H1 (cell line): ENCODE data around the gene SSU72. TPM values are rescaled to one million over a fixed set of nuclear protein-coding genes. Genes with fewer than 3 reads are reported as not detected.

Experiments
- CTCF ChIA-PET: fragments of 300-600 bp; sonication (Branson Sonifier 250); formaldehyde crosslinking; loops from one replicate; lab custom pipeline; 2021; ENCODE audit not compliant: partially characterized antibody; lab: Charles Lee
- POLR2A ChIA-PET: fragments of 300-600 bp; sonication (Branson Sonifier 250); formaldehyde crosslinking; loops from one replicate; lab custom pipeline; 2021; ENCODE audit warnings: inconsistent platforms; ENCODE audit not compliant: partially characterized antibody; lab: Charles Lee
- DNase-seq, 2 experiments: peaks; one replicate each; pipeline versions ENCODE4 v3.0.0 to v3.0.0-alpha.2; 2010 to 2022; ENCODE audit warnings: low spot score in 2 of 2, low read depth in 1 of 2, mixed read lengths in 1 of 2
- FAIRE-seq: peaks from 2 replicates; lab custom pipeline; 2011; peaks lifted over from hg19 to GRCh38; lab: Jason Lieb, UNC
- H2AFZ ChIP-seq: 2 replicates; pipeline ENCODE4 v1.8.1; 2012; ENCODE audit warnings: low read length, inconsistent platforms
- H2AK5ac ChIP-seq: 2 replicates; pipeline ENCODE4 v1.6.1; 2013; ENCODE audit warnings: low read depth, low read length
- H2BK120ac ChIP-seq: replicated peaks from 2 replicates; pipeline ENCODE3; 2013; ENCODE audit warnings: low read depth, low read length, inconsistent platforms
- H2BK12ac ChIP-seq: 2 replicates; pipeline ENCODE4 v1.6.1; 2013; ENCODE audit warnings: low read depth, low read length
- H2BK15ac ChIP-seq: 2 replicates; pipeline ENCODE4 v1.6.1; 2013; ENCODE audit warnings: low read length
- H2BK20ac ChIP-seq: 2 replicates; pipeline ENCODE4 v1.6.1; 2013; ENCODE audit warnings: low read length
- H2BK5ac ChIP-seq: 2 replicates; pipeline ENCODE4 v1.6.1; 2013; ENCODE audit warnings: low read depth, low read length
- H3K14ac ChIP-seq: 2 replicates; pipeline ENCODE4 v1.6.1; 2013; ENCODE audit warnings: inconsistent platforms; ENCODE audit not compliant: insufficient read length
- H3K18ac ChIP-seq: 2 replicates; pipeline ENCODE4 v1.6.1; 2013; ENCODE audit warnings: low read length; ENCODE audit errors: extremely low read depth
- H3K23ac ChIP-seq: 2 replicates; pipeline ENCODE4 v1.6.1; 2013; ENCODE audit warnings: inconsistent platforms; ENCODE audit not compliant: insufficient read length
- H3K23me2 ChIP-seq: 2 replicates; pipeline ENCODE4 v1.6.1; 2013; ENCODE audit warnings: low read depth, low read length
- H3K27ac ChIP-seq: 2 replicates; pipeline ENCODE4 v1.6.1; 2011; ENCODE audit warnings: low read depth, low read length, inconsistent platforms
- H3K27me3 ChIP-seq, 4 experiments: replicated peaks in 1 of 4; 1 replicate in 1 of 4; 2 replicates in 3 of 4; pipeline versions ENCODE4 v1.6.1 to v1.8.1; 2011 to 2013; ENCODE audit warnings: low read length in 3 of 4, mild to moderate bottlenecking in 3 of 4, inconsistent platforms in 2 of 4, mixed read lengths in 2 of 4, moderate library complexity in 1 of 4; ENCODE audit not compliant: control insufficient read depth in 3 of 4, insufficient read depth in 3 of 4; ENCODE audit errors: extremely low read depth in 1 of 4
- H3K36me3 ChIP-seq, 4 experiments: 2 replicates each; pipeline versions ENCODE4 v1.6.1 to v1.8.1; 2011 to 2013; ENCODE audit warnings: mild to moderate bottlenecking in 4 of 4, low read length in 3 of 4, moderate library complexity in 2 of 4, control low read depth in 1 of 4, inconsistent platforms in 1 of 4; ENCODE audit not compliant: insufficient read depth in 4 of 4, control insufficient read depth in 2 of 4
- H3K4ac ChIP-seq: replicated peaks from 2 replicates; pipeline ENCODE3; 2013; ENCODE audit warnings: low read length, low read depth, mixed read lengths, inconsistent platforms; ENCODE audit not compliant: insufficient read length
- H3K4me1 ChIP-seq, 4 experiments: replicated peaks in 1 of 4; 1 replicate in 1 of 4; 2 replicates in 3 of 4; pipeline versions ENCODE4 v1.6.1 to v1.8.1; 2011 to 2013; ENCODE audit warnings: low read length in 3 of 4, inconsistent platforms in 2 of 4, mixed read lengths in 1 of 4; ENCODE audit not compliant: insufficient read depth in 4 of 4, control insufficient read depth in 3 of 4
- H3K4me2 ChIP-seq, 2 experiments: 2 replicates each; pipeline versions ENCODE4 v1.6.1 to v1.8.1; 2011 to 2013; ENCODE audit warnings: low read depth in 2 of 2, low read length in 2 of 2, control low read depth in 1 of 2, inconsistent platforms in 1 of 2, mild to moderate bottlenecking in 1 of 2; ENCODE audit not compliant: insufficient read depth in 1 of 2
- H3K4me3 ChIP-seq, 4 experiments: fragments of 200-600, 300-600 bp in 1 of 4; sonication (generic), shearing (Covaris generic), sonication (Bioruptor Twin) in 1 of 4; 2 replicates each; pipeline versions ENCODE4 v1.5.1 to v1.8.1; 2011 to 2016; ENCODE audit warnings: low read length in 4 of 4, low read depth in 3 of 4, control low read depth in 2 of 4, inconsistent platforms in 2 of 4, mild to moderate bottlenecking in 2 of 4, mixed read lengths in 1 of 4, moderate library complexity in 1 of 4; ENCODE audit not compliant: insufficient read depth in 2 of 4; ENCODE audit errors: extremely low read depth in 1 of 4
- H3K56ac ChIP-seq: replicated peaks from 2 replicates; pipeline ENCODE3; 2013; ENCODE audit warnings: low read depth, mild to moderate bottlenecking, mixed read lengths, low read length, inconsistent platforms; ENCODE audit not compliant: insufficient read length
- H3K79me1 ChIP-seq: 2 replicates; pipeline ENCODE4 v1.6.1; 2013; ENCODE audit warnings: low read depth, low read length, control low read depth
- H3K79me2 ChIP-seq, 2 experiments: 2 replicates each; pipeline versions ENCODE4 v1.6.1 to v1.8.1; 2012 to 2013; ENCODE audit warnings: low read length in 2 of 2, mild to moderate bottlenecking in 2 of 2, inconsistent platforms in 1 of 2; ENCODE audit not compliant: insufficient read depth in 2 of 2, control insufficient read depth in 1 of 2
- H3K9ac ChIP-seq, 4 experiments: replicated peaks in 1 of 4; 1 replicate in 1 of 4; 2 replicates in 3 of 4; pipeline versions ENCODE4 v1.6.1 to v1.8.1; 2011 to 2013; ENCODE audit warnings: low read depth in 3 of 4, low read length in 3 of 4, control low read depth in 2 of 4, mild to moderate bottlenecking in 2 of 4, moderate library complexity in 2 of 4, inconsistent platforms in 1 of 4; ENCODE audit errors: extremely low read depth in 1 of 4
- H3K9me3 ChIP-seq, 2 experiments: 2 replicates each; pipeline versions ENCODE4 v1.6.1 to v1.8.1; 2012 to 2013; ENCODE audit warnings: mild to moderate bottlenecking in 2 of 2, moderate library complexity in 2 of 2, control low read depth in 1 of 2, inconsistent platforms in 1 of 2, low read depth in 1 of 2, low read length in 1 of 2, mixed read lengths in 1 of 2; ENCODE audit not compliant: insufficient read depth in 2 of 2
- H4K20me1 ChIP-seq, 2 experiments: replicated peaks in 1 of 2; 2 replicates each; pipeline versions ENCODE3 to v1.8.1; 2011 to 2013; ENCODE audit warnings: inconsistent platforms in 2 of 2, low read length in 2 of 2, mild to moderate bottlenecking in 1 of 2; ENCODE audit not compliant: insufficient read depth in 2 of 2, control insufficient read depth in 1 of 2
- H4K5ac ChIP-seq: 2 replicates; pipeline ENCODE4 v1.6.1; 2013; ENCODE audit warnings: low read length, low read depth, mixed read lengths, inconsistent platforms; ENCODE audit not compliant: insufficient read length
- H4K8ac ChIP-seq: 2 replicates; pipeline ENCODE4 v1.8.0; 2013; ENCODE audit warnings: mild to moderate bottlenecking, moderate library complexity, low read length, inconsistent platforms; ENCODE audit not compliant: insufficient read depth; ENCODE audit errors: extremely low read depth
- H4K91ac ChIP-seq: replicated peaks from 2 replicates; pipeline ENCODE3; 2013; ENCODE audit warnings: low read length, mixed read lengths, inconsistent platforms; ENCODE audit not compliant: insufficient read length
- BACH1 ChIP-seq: IDR thresholded peaks from 2 replicates; pipeline ENCODE4 v1.6.1; 2012; ENCODE audit warnings: low read length, improper control_type of control experiment
- BCL11A ChIP-seq, 2 experiments: IDR thresholded peaks; one replicate each; pipeline ENCODE4 v1.6.1; 2011; ENCODE audit warnings: low read depth in 2 of 2, low read length in 2 of 2, mild to moderate bottlenecking in 2 of 2
- CTBP2 ChIP-seq: IDR thresholded peaks from 2 replicates; pipeline ENCODE4 v1.7.0; 2011; ENCODE audit warnings: borderline replicate concordance, mild to moderate bottlenecking, moderate library complexity, mixed read lengths, low read length; ENCODE audit not compliant: insufficient read depth, insufficient read length
- CTCF ChIP-seq, 3 experiments: IDR thresholded peaks; 1 replicate in 2 of 3; 2 replicates in 1 of 3; pipeline versions ENCODE4 v1.5.1 to v1.6.1; 2011; ENCODE audit warnings: low read length in 3 of 3, mild to moderate bottlenecking in 3 of 3, inconsistent platforms in 2 of 3, low read depth in 1 of 3, moderate library complexity in 1 of 3; ENCODE audit not compliant: insufficient read depth in 1 of 3; ENCODE audit errors: control extremely low read depth in 1 of 3
- EP300 ChIP-seq, 2 experiments: IDR thresholded peaks; 1 replicate in 1 of 2; 2 replicates in 1 of 2; pipeline ENCODE4 v1.6.1; 2011 to 2012; ENCODE audit warnings: low read depth in 2 of 2, low read length in 2 of 2, mild to moderate bottlenecking in 2 of 2, borderline replicate concordance in 1 of 2, inconsistent platforms in 1 of 2, moderate library complexity in 1 of 2
- GTF2F1 ChIP-seq: IDR thresholded peaks from 2 replicates; pipeline ENCODE4 v1.6.1; 2012; ENCODE audit warnings: low read depth, low read length, improper control_type of control experiment, borderline replicate concordance
- JUND ChIP-seq: IDR thresholded peaks from 2 replicates; pipeline ENCODE4 v1.6.1; 2011; ENCODE audit warnings: mild to moderate bottlenecking, improper control_type of control experiment, low read length
- RBBP5 ChIP-seq: IDR thresholded peaks from 2 replicates; pipeline ENCODE4 v1.7.1; 2012; ENCODE audit warnings: low read depth, mild to moderate bottlenecking, inconsistent platforms, low read length, moderate library complexity, borderline replicate concordance
- RFX5 ChIP-seq: IDR thresholded peaks from 2 replicates; pipeline ENCODE4 v1.6.1; 2011; ENCODE audit warnings: low read depth, low read length, improper control_type of control experiment, borderline replicate concordance
- SP1 ChIP-seq: IDR thresholded peaks from 2 replicates; pipeline ENCODE4 v1.6.1; 2011; ENCODE audit warnings: low read depth, low read length
- YY1 ChIP-seq: IDR thresholded peaks from 2 replicates; pipeline ENCODE4 v1.6.1; 2011; ENCODE audit warnings: low read depth, mild to moderate bottlenecking, low read length
- WGBS, 2 experiments: shearing (Covaris generic) in 1 of 2; methylation state at CpG; one replicate each; pipeline versions ENCODE4 v1.1.6 to v1.1.7; 2013 to 2015; ENCODE audit warnings: low lambda C conversion rate in 2 of 2, mixed read lengths in 2 of 2, inconsistent platforms in 1 of 2, low coverage in 1 of 2, missing lambda C conversion rate in 1 of 2; ENCODE audit not compliant: insufficient replicate concordance in 2 of 2, insufficient coverage in 1 of 2, insufficient read length in 1 of 2; ENCODE audit errors: extremely low coverage in 1 of 2, missing lambda C conversion rate in 1 of 2; 5-methylcytosine and 5-hydroxymethylcytosine counted together
- polyA plus RNA-seq, 7 experiments: library from polyadenylated mRNA; depleted of rRNA in 3 of 7; stranded (reverse) in 5 of 7; unstranded in 2 of 7; fragments of >200 nt in 5 of 7; fragments of 200-250 nt in 2 of 7; gene quantifications; 1 replicate in 5 of 7; 2 replicates in 1 of 7; 4 replicates in 1 of 7; pipeline versions ENCODE4 v1.2.1 to v1.2.3, GENCODE V29; 2011 to 2013; ENCODE audit warnings: missing spikeins in 2 of 7, mixed read lengths in 2 of 7
- total RNA-seq: library from RNA; stranded (reverse); fragmentation: NEBNext Ultra II Directional; extraction: Animal tissue kit (Norgen Biotek cat#: 25700); gene quantifications from 2 replicates; pipeline ENCODE4 v1.2.1, GENCODE V29; 2021

SSU72 gene
- total and polyA plus RNA-seq, 2 of the 8 experiments (the other 6 are each of a cell fraction or from before 2014, with no cell fraction given) = 110 to 165 TPM

- POLR2A ChIA-PET = interaction anchor here (23.0 kb wide), 1 partner anchor 19 kb away, joined by 367 read pairs; no protein-coding TSS in a partner anchor
- no peak for TF ChIP-seq CTCF (IDR thresholded peaks at IDR 0.05; ENCODE audit: control extremely low read depth in 1 of 3, insufficient read depth in 1 of 3, low read depth in 1 of 3, low read length in 3 of 3)
- no peak for TF ChIP-seq BACH1
- TF ChIP-seq CTBP2 = no peak
- TF ChIP-seq YY1 = no peak
- TF ChIP-seq RBBP5 = no peak
- TF ChIP-seq RFX5 = no peak
- no peak for TF ChIP-seq GTF2F1
- no peak for TF ChIP-seq JUND
- TF ChIP-seq SP1 = no peak
- no peak for TF ChIP-seq BCL11A (IDR thresholded peaks at IDR 0.05; ENCODE audit: low read depth in 2 of 2, low read length in 2 of 2)
- TF ChIP-seq EP300 (IDR thresholded peaks at IDR 0.05; ENCODE audit: borderline replicate concordance in 1 of 2, low read depth in 2 of 2, low read length in 2 of 2) = no peak
Measured at GRCh38 chr1:1544544-1544943, 30.1 kb downstream of the SSU72 start.

More at GRCh38 chr1:1544544-1544943, 30.1 kb downstream of the SSU72 start:
- FAIRE-seq = no peak
- Histone ChIP-seq H2BK12ac (no peak overlapping the region), H4K5ac (no peak overlapping the region), H3K56ac (no peak overlapping the region), H4K20me1 (peaks cover 7 to 18% of the 10 kb centered on the region in 2 experiments), H4K8ac (peak overlapping the region; percentile 85; the same call in 1 of the 2 replicates), H2BK20ac (no peak overlapping the region), H3K23me2 (peaks cover 6% of the 10 kb centered on the region; the same call in 1 of the 2 replicates), H3K4ac (no peak overlapping the region), H3K79me2 (no peaks in the 10 kb centered on the region), H2BK15ac (no peak overlapping the region), H3K14ac (no peak overlapping the region), H3K4me2 (no peak overlapping the region), H4K91ac (no peak overlapping the region), H3K9ac (no peak overlapping the region), H3K4me1 (peaks cover 0 to 5% (median 0%) of the 10 kb centered on the region in 4 experiments; a peak in 2 of 7 replicates), H3K4me3 (no peak overlapping the region), H3K9me3 (no peaks in the 10 kb centered on the region), H3K27me3 (no peaks in the 10 kb centered on the region), H3K18ac (no peak overlapping the region), H3K79me1 (peaks cover 4% of the 10 kb centered on the region; the same call in 1 of the 2 replicates), H3K27ac (no peak overlapping the region), H2AFZ (no peak overlapping the region), H3K23ac (no peak overlapping the region), H3K36me3 (peaks cover 2 to 16% (median 11%) of the 10 kb centered on the region in 4 experiments; a peak in 4 of 8 replicates), H2AK5ac (no peak overlapping the region), H2BK5ac (no peak overlapping the region), H2BK120ac (no peak overlapping the region)
- DNase-seq = no peak
- CTCF ChIA-PET = no interaction called here
- 89% methylated on average over 10 of the region's 10 CpGs; no CpG with 5 or more reads in 1 of the 2 experiments for whole genome bisulfite sequencing, 2 experiments
